Transverse colon (tissue), 3 donors: Measurements from ENCODE around the gene TOGARAM2.

ENCODE experiments used
- CTCF ChIP-seq, 5 experiments: fragments of 200-600 bp in 3 of 5; fragments of 450-650 bp in 2 of 5; sonication (generic) in 3 of 5; IDR thresholded peaks; 1 replicate in 2 of 5; 2 replicates in 3 of 5; pipeline ENCODE4 v1.5.1; 2016 to 2017; ENCODE audit warnings: antibody characterized with exemption in 5 of 5, inconsistent platforms in 3 of 5, mild to moderate bottlenecking in 2 of 5, moderate library complexity in 1 of 5
- EP300 ChIP-seq: sonication (generic); formaldehyde crosslinking; IDR thresholded peaks from one replicate; pipeline ENCODE4 v1.6.1; 2017; ENCODE audit warnings: antibody characterized with exemption, low read depth

- no peak for TF ChIP-seq EP300
- TF ChIP-seq CTCF (IDR thresholded peaks at IDR 0.05) = no peak
Observed at GRCh38 chr2:29060441-29060840, 79.3 kb downstream of the TOGARAM2 start.
